GM12878 (cell line): ENCODE results near the gene TMC2. TPM values are rescaled to one million over a fixed set of nuclear protein-coding genes. Genes with fewer than 3 reads are reported as not detected.

ENCODE experiments used
- ATAC-seq: fragments of 200-7000 bp; cut with Tn5 transposase; 3 replicates; pipeline ENCODE4 v1.9.1; 2020; ENCODE audit warnings: mild to moderate bottlenecking, moderate library complexity
- BruUV-seq: library from RNA; stranded (reverse); fragments of 400-500 nt; replicated peaks from 2 replicates; lab custom pipeline; 2021; lab: Mats Ljungman, UMichigan
- CTCF ChIA-PET: fragments of 300-600 bp; sonication (Branson Sonifier 250); formaldehyde crosslinking; extraction: SDS; loops from one replicate; lab custom pipeline; 2021; ENCODE audit warnings: inconsistent platforms; lab: Yijun Ruan, JAX
- POLR2A ChIA-PET: fragments of 350-600 bp; formaldehyde crosslinking; extraction: SDS; loops from one replicate; lab custom pipeline; 2021; ENCODE audit warnings: inconsistent platforms; lab: Charles Lee
- RAD21 ChIA-PET: fragments of 300-600 bp; sonication (Branson Sonifier 250); formaldehyde crosslinking; loops from one replicate; lab custom pipeline; 2023; ENCODE audit warnings: antibody characterized with exemption; ENCODE audit not compliant: unreplicated experiment; lab: Charles Lee
- SMC1A ChIA-PET: fragments of 300-600 bp; sonication (Branson Sonifier 250); formaldehyde crosslinking; loops from one replicate; lab custom pipeline; 2023; ENCODE audit not compliant: unreplicated experiment, uncharacterized antibody; lab: Charles Lee
- DNase-seq: peaks from one replicate; pipeline ENCODE4 v3.0.0-alpha.2; 2011; ENCODE audit warnings: low read depth, low spot score
- FAIRE-seq: peaks from 3 replicates; lab custom pipeline; 2011; peaks lifted over from hg19 to GRCh38; lab: Jason Lieb, UNC
- H2AFZ ChIP-seq: 2 replicates; pipeline ENCODE4 v1.6.0; 2011; ENCODE audit warnings: low read depth, low read length, control low read depth; ENCODE audit not compliant: control insufficient read depth
- H3K27ac ChIP-seq: 2 replicates; pipeline ENCODE4 v1.5.1; 2011; ENCODE audit warnings: control low read depth; ENCODE audit not compliant: control insufficient read depth, insufficient read depth
- H3K27me3 ChIP-seq, 2 experiments: replicated peaks in 1 of 2; 2 replicates each; pipeline versions ENCODE4 v1.6.0 to v1.6.1; 2011; ENCODE audit warnings: low read length in 1 of 2; ENCODE audit not compliant: control insufficient read depth in 2 of 2, insufficient read depth in 2 of 2
- H3K36me3 ChIP-seq, 2 experiments: 2 replicates each; pipeline ENCODE4 v1.5.1; 2011; ENCODE audit warnings: low read length in 1 of 2; ENCODE audit not compliant: control insufficient read depth in 2 of 2, insufficient read depth in 2 of 2
- H3K4me1 ChIP-seq: 2 replicates; pipeline ENCODE4 v1.6.1; 2011; ENCODE audit warnings: mild to moderate bottlenecking, low read length, moderate library complexity, mixed read lengths; ENCODE audit not compliant: control insufficient read depth, insufficient read depth
- H3K4me2 ChIP-seq: 2 replicates; pipeline ENCODE4 v1.6.0; 2011; ENCODE audit warnings: control low read depth; ENCODE audit not compliant: control insufficient read depth, insufficient read depth
- H3K4me3 ChIP-seq: fragments of 200-600 bp; sonication (generic); 2 replicates; pipeline ENCODE4 v1.5.1; 2016
- H3K79me2 ChIP-seq: 2 replicates; pipeline ENCODE4 v1.6.0; 2011; ENCODE audit warnings: low read length; ENCODE audit not compliant: control insufficient read depth, insufficient read depth
- H3K9ac ChIP-seq: 2 replicates; pipeline ENCODE4 v1.8.0; 2011; ENCODE audit warnings: low read length, control low read depth, mixed read lengths; ENCODE audit not compliant: control insufficient read depth, insufficient read depth
- H3K9me3 ChIP-seq: replicated peaks from 3 replicates; pipeline ENCODE4 v1.5.1; 2011; ENCODE audit warnings: mild to moderate bottlenecking, low read length; ENCODE audit not compliant: control insufficient read depth, insufficient read depth
- H4K20me1 ChIP-seq: 2 replicates; pipeline ENCODE4 v1.6.0; 2011; ENCODE audit not compliant: control insufficient read depth, insufficient read depth
- ASH2L ChIP-seq: fragments of 300-600, 200-600 bp; sonication (generic); IDR thresholded peaks from 2 replicates; pipeline ENCODE4 v1.6.1; 2017; ENCODE audit warnings: low read depth, mild to moderate bottlenecking, borderline replicate concordance
- DPF2 ChIP-seq: fragments of 450-650 bp; IDR thresholded peaks from 2 replicates; pipeline ENCODE4 v1.6.1; 2017; ENCODE audit warnings: mild to moderate bottlenecking
- EP300 ChIP-seq, 2 experiments: fragments of 150-350 bp in 1 of 2; IDR thresholded peaks; 2 replicates each; pipeline ENCODE4 v1.6.1; 2011 to 2012; ENCODE audit warnings: low read depth in 2 of 2, low read length in 2 of 2, borderline replicate concordance in 1 of 2, improper control_type of control experiment in 1 of 2, inconsistent platforms in 1 of 2; ENCODE audit not compliant: control insufficient read depth in 1 of 2
- KDM1A ChIP-seq: fragments of 200-600 bp; sonication (generic); IDR thresholded peaks from 2 replicates; pipeline ENCODE4 v1.6.1; 2016; ENCODE audit warnings: borderline replicate concordance
- MTA3 ChIP-seq: IDR thresholded peaks from 2 replicates; pipeline ENCODE4 v1.6.1; 2012; ENCODE audit warnings: low read length, inconsistent platforms, borderline replicate concordance
- NFIC ChIP-seq: IDR thresholded peaks from 2 replicates; pipeline ENCODE4 v1.6.1; 2012; ENCODE audit warnings: low read depth, mild to moderate bottlenecking, inconsistent platforms, low read length, moderate library complexity
- NFYA ChIP-seq: IDR thresholded peaks from 2 replicates; pipeline ENCODE4 v1.6.1; 2011; ENCODE audit warnings: low read depth, mild to moderate bottlenecking, low read length, improper control_type of control experiment, borderline replicate concordance
- PKNOX1 ChIP-seq: fragments of 450-650 bp; IDR thresholded peaks from 2 replicates; pipeline ENCODE4 v1.6.1; 2016; ENCODE audit warnings: mild to moderate bottlenecking
- POLR2AphosphoS5 ChIP-seq: IDR thresholded peaks from 2 replicates; pipeline ENCODE4 v1.6.1; 2011; ENCODE audit warnings: mild to moderate bottlenecking, low read length, inconsistent platforms
- RFX5 ChIP-seq: IDR thresholded peaks from 2 replicates; pipeline ENCODE4 v1.6.1; 2011; ENCODE audit warnings: low read depth, low read length, improper control_type of control experiment
- TAF1 ChIP-seq: IDR thresholded peaks from 2 replicates; pipeline ENCODE4 v1.6.1; 2011; ENCODE audit warnings: mild to moderate bottlenecking, low read depth, low read length, borderline replicate concordance
- TARDBP ChIP-seq: IDR thresholded peaks from 2 replicates; pipeline ENCODE4 v1.6.1; 2016; ENCODE audit warnings: borderline replicate concordance
- ZNF274 ChIP-seq: IDR thresholded peaks from one replicate; pipeline ENCODE4 v1.8.0; 2011; ENCODE audit not compliant: insufficient read length, insufficient read depth
- WGBS: methylation state at CpG from one replicate; pipeline ENCODE4 v1.1.6; 2016; ENCODE audit warnings: low lambda C conversion rate; ENCODE audit not compliant: insufficient replicate concordance, insufficient coverage; ENCODE audit errors: missing lambda C conversion rate; 5-methylcytosine and 5-hydroxymethylcytosine counted together
- in situ Hi-C: fragments of 300-500 bp; cut with MboI; formaldehyde crosslinking; loops from 9 replicates; pipeline ENCODE4 v1.14.3; 2018; ENCODE audit warnings: mixed read lengths
- intact Hi-C: fragments of 100-400 bp; cut with micrococcal nuclease; formaldehyde crosslinking; loops from one replicate; pipeline ENCODE4 v1.14.2; 2022; ENCODE audit not compliant: unreplicated experiment
- polyA plus RNA-seq, 11 experiments: library from polyadenylated mRNA; depleted of rRNA in 4 of 11; unstranded in 6 of 11; stranded (reverse) in 5 of 11; fragments of >200 nt; fragmentation: Nextera tagmentation in 4 of 11; fragmentation: Illumina TruSeq in 1 of 11; extraction: Ambion mirVana in 4 of 11; extraction: Trizol in 1 of 11; gene quantifications; 1 replicate in 1 of 11; 2 replicates in 10 of 11; pipeline versions ENCODE4 v1.2.1 to v1.2.3, GENCODE V29; 2011 to 2016; ENCODE audit warnings: inconsistent platforms in 2 of 11, missing spikeins in 2 of 11, low read depth in 1 of 11
- total RNA-seq, 4 experiments: library from RNA; depleted of rRNA in 3 of 4; stranded (reverse); fragments of >200 nt in 3 of 4; fragmentation: Illumina TruSeq in 1 of 4; extraction: Trizol in 1 of 4; gene quantifications; 2 replicates each; pipeline versions ENCODE4 v1.2.1 to v1.2.3, GENCODE V29; 2013 to 2021

The TMC2 gene
- total and polyA plus RNA-seq, 10 of the 15 experiments (the other 5 are each of a cell fraction or from before 2014, with no cell fraction given), result 0.08 TPM; not detected in 9

- H3K4me2 ChIP-seq, result no peak overlapping the region
- H3K36me3 ChIP-seq, result no peaks in the 10 kb centered on the region
- no peak overlapping the region for H2AFZ ChIP-seq
- BruUV-seq, result no TSS peak
- FAIRE-seq (no peak), DNase-seq (no peak), ATAC-seq (no peak)
- no peaks in the 10 kb centered on the region for H3K79me2 ChIP-seq
- peaks cover 0 to 3% of the 10 kb centered on the region in 2 experiments; a peak in 2 of 4 replicates for H3K27me3 ChIP-seq
- no peak overlapping the region for H3K27ac ChIP-seq
- intact Hi-C loops, result no loop called here
- WGBS, result 18% methylated on average over 8 of the region's 8 CpGs
- TF ChIP-seq NFYA (no peak), POLR2AphosphoS5 (no peak), ASH2L (no peak)
- no peak overlapping the region for H3K9ac ChIP-seq
- in situ Hi-C loops, result no loop called here
- SMC1A ChIA-PET, result interaction anchor here (1.0 kb wide), 1 partner anchor 15 kb away, joined by 3 read pairs; no protein-coding TSS in a partner anchor
- H3K9me3 ChIP-seq, result no peaks in the 10 kb centered on the region
- H4K20me1 ChIP-seq, result no peaks in the 10 kb centered on the region
- CTCF ChIA-PET, result interaction anchor here (0.6 to 1.6 kb wide), 3 partner anchors 17 to 444 kb away, joined by 3 to 10 read pairs (median 4); no protein-coding TSS in a partner anchor
- POLR2A ChIA-PET, result interaction anchor here (0.6 kb wide), 1 partner anchor 198 kb away, joined by 3 read pairs; no protein-coding TSS in a partner anchor
- no peaks in the 10 kb centered on the region for H3K4me1 ChIP-seq
- RAD21 ChIA-PET, result interaction anchor here (0.6 kb wide), 1 partner anchor 67 kb away, joined by 3 read pairs; no protein-coding TSS in a partner anchor
- H3K4me3 ChIP-seq, result no peak overlapping the region
Observed at GRCh38 chr20:2538931-2539720, 2.8 kb downstream of the TMC2 start.

- Histone ChIP-seq H2AFZ (no peak overlapping the region), H3K27me3 (peaks cover 0 to 3% of the 10 kb centered on the region in 2 experiments; a peak in 2 of 4 replicates), H3K9ac (no peak overlapping the region), H3K4me2 (no peak overlapping the region), H3K4me3 (no peak overlapping the region), H4K20me1 (no peaks in the 10 kb centered on the region), H3K79me2 (no peaks in the 10 kb centered on the region), H3K4me1 (no peaks in the 10 kb centered on the region), H3K36me3 (no peaks in the 10 kb centered on the region), H3K9me3 (no peaks in the 10 kb centered on the region), H3K27ac (no peak overlapping the region)
- intact Hi-C loops (no loop called here), in situ Hi-C loops (no loop called here)
- 75% methylated on average over 2 of the region's 2 CpGs for WGBS
- no TSS peak for BruUV-seq
- RAD21 ChIA-PET, result no interaction called here
- POLR2A ChIA-PET, result interaction anchor here (0.6 to 1.0 kb wide), 2 partner anchors 17 to 1212 kb away, joined by 3 to 4 read pairs; no protein-coding TSS in a partner anchor
- SMC1A ChIA-PET, result no interaction called here
- ATAC-seq (no peak), FAIRE-seq (no peak), DNase-seq (no peak)
- CTCF ChIA-PET, result interaction anchor here (1.5 kb wide), 1 partner anchor 20 kb away, joined by 4 read pairs; no protein-coding TSS in a partner anchor
- no peak for TF ChIP-seq DPF2
- no peak for TF ChIP-seq TAF1
- TF ChIP-seq ZNF274, result no peak
- no peak for TF ChIP-seq RFX5
- TF ChIP-seq TARDBP, result no peak
- TF ChIP-seq MTA3, result no peak
- TF ChIP-seq PKNOX1, result no peak
- no peak for TF ChIP-seq EP300 (IDR thresholded peaks at IDR 0.05; ENCODE audit: borderline replicate concordance in 1 of 2, control insufficient read depth in 1 of 2, low read depth in 2 of 2, low read length in 2 of 2)
- TF ChIP-seq KDM1A, result no peak
- TF ChIP-seq NFIC, result no peak
Observed at GRCh38 chr20:2541940-2542339, 5.6 kb downstream of the TMC2 start.
